HUES6 (cell line): ENCODE data around the gene MCM3.

Experiments
- H3K27ac ChIP-seq: 2 replicates; pipeline ENCODE4 v1.7.0; 2013; ENCODE audit warnings: low read depth, mild to moderate bottlenecking, low read length, inconsistent platforms
- H3K27me3 ChIP-seq: 2 replicates; pipeline ENCODE4 v1.6.1; 2013; ENCODE audit warnings: low read length; ENCODE audit not compliant: control insufficient read depth, insufficient read depth
- H3K36me3 ChIP-seq: 2 replicates; pipeline ENCODE4 v1.6.1; 2013; ENCODE audit warnings: low read length; ENCODE audit not compliant: control insufficient read depth, insufficient read depth
- H3K4me1 ChIP-seq: 2 replicates; pipeline ENCODE4 v1.6.1; 2013; ENCODE audit warnings: low read length; ENCODE audit not compliant: control insufficient read depth, insufficient read depth
- H3K4me3 ChIP-seq: 2 replicates; pipeline ENCODE4 v1.5.1; 2013; ENCODE audit warnings: low read depth, low read length
- H3K9ac ChIP-seq: one replicate; pipeline ENCODE4 v1.6.1; 2013; ENCODE audit warnings: mild to moderate bottlenecking, low read length
- H3K9me3 ChIP-seq: 2 replicates; pipeline ENCODE4 v1.6.1; 2013; ENCODE audit warnings: low read depth, low read length; ENCODE audit not compliant: control insufficient read depth, insufficient read depth

Gene MCM3

DNA sequence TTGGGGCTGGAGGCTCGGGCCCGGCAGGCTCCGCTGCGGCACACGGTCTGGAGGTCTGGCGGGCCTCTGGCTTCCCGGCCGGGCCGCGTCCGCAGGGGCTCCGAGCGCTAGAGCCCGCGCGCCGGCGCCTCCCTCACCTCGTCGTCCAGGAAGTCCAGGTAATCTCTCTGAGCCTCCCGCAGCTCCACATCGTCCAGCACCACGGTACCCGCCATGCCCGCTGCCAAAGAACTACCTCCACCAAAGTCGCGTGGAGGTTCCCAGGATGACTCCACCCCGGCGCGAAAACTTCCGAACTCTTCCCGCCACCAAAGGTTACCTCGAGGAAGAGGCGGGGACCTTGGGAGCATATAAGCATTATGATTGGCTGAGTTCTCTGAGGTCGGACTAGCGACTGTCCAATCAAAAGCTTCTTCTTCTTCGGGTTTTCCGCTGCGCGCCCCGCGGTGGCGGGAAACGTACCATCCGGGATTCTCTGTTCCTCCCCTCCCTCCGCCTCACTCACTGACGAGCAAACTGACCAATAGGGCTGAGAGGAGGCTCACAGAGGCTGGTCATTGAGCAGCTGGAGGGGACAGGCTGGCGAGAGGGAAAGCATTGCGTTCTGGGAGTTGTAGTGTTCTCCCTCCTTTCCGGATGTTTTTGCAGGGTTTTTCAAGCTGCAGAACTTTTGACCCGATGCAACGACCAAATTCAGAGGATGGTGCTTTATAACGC, at the start of gene MCM3:
Gene MCM3 (minus strand): TSS at position 283 of the 717 bp plus-strand sequence. CDS start 68 bp downstream, at position 215.
- no peaks in the 10 kb centered on the region for H3K27me3 ChIP-seq
- H3K9me3 ChIP-seq, result no peaks in the 10 kb centered on the region
- peak within 1 kb of the TSS; percentile 99 for H3K9ac ChIP-seq
- peak within 1 kb of the TSS; percentile 95 for H3K27ac ChIP-seq
- H3K36me3 ChIP-seq, result peaks cover 40% of the 10 kb centered on the region
- H3K4me1 ChIP-seq, result peaks cover 13% of the 10 kb centered on the region; the same call in 1 of the 2 replicates
- peak within 1 kb of the TSS; percentile 91 for H3K4me3 ChIP-seq

DNA sequence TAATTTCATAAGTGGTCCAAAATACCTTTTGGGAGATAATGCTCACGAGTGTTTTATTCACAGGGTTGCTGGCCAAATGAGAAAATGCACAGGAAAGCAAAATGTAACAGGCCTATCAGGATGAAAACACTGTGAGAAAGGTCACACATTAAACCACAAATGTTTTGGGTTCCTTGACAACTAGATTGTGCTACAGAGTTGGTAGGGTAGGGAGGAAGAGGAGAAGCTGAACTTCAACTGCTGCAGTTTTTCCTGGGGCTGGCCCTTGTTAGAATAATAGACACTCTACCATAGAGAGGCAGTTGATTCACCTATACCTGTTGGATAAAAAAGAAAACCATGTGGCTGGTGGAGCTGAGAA, 49.3 kb upstream of the MCM3 start:
- H3K27ac ChIP-seq, result no peak overlapping the region

DNA sequence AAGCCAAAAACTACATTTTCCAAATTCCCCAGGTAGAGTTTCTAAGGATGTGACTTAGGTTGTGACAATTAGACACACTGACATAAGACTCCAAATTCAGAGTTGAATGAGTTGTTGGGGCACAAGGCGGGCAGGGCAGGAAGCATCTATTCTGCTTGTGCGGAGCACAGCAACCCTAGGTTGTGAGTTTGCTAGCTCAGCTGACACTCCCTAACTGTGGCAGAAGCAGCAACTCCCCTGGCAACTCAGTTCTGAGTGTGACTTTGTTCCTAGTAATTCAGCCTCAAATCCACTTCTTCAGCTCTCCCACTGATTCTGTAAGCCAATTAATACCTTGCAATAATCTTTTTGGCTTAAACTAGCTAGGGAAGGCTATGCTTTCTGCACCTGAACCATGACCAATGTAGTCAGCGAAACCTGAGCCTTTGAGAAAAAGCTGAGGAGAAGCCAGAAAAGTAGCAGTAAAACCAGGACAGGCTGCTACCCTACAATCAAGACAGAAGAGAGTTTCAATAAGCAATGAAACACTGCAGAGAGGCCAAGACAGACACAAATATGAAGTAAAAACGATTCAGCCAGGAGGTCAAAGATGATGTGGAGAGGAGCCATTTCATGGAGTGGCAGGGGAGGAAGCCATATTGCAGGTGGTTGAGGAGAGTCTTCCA, 47.4 kb upstream of the MCM3 start:
- Histone ChIP-seq H3K4me1 (peaks cover 20% of the 10 kb centered on the region), H3K27me3 (no peaks in the 10 kb centered on the region), H3K9ac (no peak overlapping the region), H3K36me3 (no peaks in the 10 kb centered on the region), H3K9me3 (no peaks in the 10 kb centered on the region), H3K4me3 (no peak overlapping the region), H3K27ac (no peak overlapping the region)

More for the DNA sequence above, 49.3 kb upstream of the MCM3 start:
- H3K9me3 ChIP-seq, result no peaks in the 10 kb centered on the region
- H3K36me3 ChIP-seq, result no peaks in the 10 kb centered on the region
- no peak overlapping the region for H3K9ac ChIP-seq
- H3K4me3 ChIP-seq, result no peak overlapping the region
- peaks cover 13% of the 10 kb centered on the region for H3K4me1 ChIP-seq
- H3K27me3 ChIP-seq, result no peaks in the 10 kb centered on the region

DNA sequence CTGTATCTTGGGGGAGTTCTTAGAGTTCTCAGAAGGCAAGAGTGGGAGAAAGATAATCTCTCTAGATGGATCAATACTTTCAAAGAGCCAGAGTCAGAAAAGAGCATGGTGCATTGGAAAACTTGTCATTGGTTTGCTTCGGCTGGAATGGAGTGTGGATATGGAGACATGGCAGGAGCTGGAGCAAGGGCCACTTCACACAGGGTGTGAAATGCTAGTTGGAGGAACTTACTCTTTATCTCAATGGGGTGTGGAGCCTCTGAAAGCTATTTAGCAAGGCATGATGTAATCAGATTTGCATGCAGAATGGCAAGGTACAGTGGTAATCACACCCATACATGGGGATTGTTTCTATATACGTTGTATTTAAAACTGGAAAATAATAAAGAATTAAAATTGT, 45.9 kb upstream of the MCM3 start:
- Histone ChIP-seq H3K4me3 (no peak overlapping the region), H3K36me3 (no peaks in the 10 kb centered on the region), H3K27me3 (no peaks in the 10 kb centered on the region), H3K4me1 (peaks cover 31% of the 10 kb centered on the region), H3K9me3 (no peaks in the 10 kb centered on the region), H3K27ac (no peak overlapping the region), H3K9ac (no peak overlapping the region)

DNA sequence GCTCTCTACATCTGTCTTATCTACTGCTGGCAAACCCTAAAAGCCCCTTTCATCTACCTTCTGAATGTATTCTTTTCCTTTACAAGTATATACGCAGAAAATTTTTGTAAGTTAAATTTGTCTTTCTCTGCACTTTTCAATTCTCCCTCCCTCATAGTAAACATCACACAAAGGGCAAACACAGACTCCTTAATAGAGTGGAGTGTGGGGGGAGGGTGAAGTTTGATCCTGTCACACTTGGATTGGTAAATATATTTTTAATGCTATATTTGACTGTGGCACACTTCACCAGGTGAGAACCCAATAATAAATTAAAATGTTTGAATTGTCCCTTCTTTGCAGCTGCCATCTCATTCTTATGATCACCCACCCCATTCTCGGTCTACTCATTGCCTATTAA, 44.2 kb upstream of the MCM3 start:
- H3K36me3 ChIP-seq, result no peaks in the 10 kb centered on the region
- H3K9me3 ChIP-seq, result no peaks in the 10 kb centered on the region

DNA sequence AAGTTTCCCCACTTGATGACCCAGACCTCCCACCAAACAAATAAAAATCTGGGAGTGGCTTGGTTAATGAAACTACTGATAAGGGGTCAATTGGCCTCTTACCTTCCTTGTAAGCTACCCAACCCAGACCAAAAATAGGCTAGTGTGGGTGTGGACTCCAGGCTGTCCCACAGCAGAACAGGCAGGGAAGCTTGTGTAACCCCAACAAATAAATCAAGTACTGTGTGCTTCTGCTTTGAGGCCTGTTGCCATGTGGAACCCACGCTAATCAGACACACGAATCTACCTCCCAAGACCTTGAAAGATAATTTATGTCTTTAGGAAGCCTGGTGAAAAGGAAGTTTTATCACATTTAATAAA, 43.7 kb upstream of the MCM3 start:
- no peak overlapping the region for H3K27ac ChIP-seq
- no peaks in the 10 kb centered on the region for H3K27me3 ChIP-seq
- H3K9ac ChIP-seq, result no peak overlapping the region
- H3K9me3 ChIP-seq, result no peaks in the 10 kb centered on the region
- H3K4me1 ChIP-seq, result peaks cover 45% of the 10 kb centered on the region
- no peak overlapping the region for H3K4me3 ChIP-seq
- H3K36me3 ChIP-seq, result no peaks in the 10 kb centered on the region

More for the DNA sequence above, 44.2 kb upstream of the MCM3 start:
- Histone ChIP-seq H3K27me3 (no peaks in the 10 kb centered on the region), H3K27ac (no peak overlapping the region), H3K9ac (no peak overlapping the region), H3K4me3 (no peak overlapping the region), H3K4me1 (peaks cover 45% of the 10 kb centered on the region)

DNA sequence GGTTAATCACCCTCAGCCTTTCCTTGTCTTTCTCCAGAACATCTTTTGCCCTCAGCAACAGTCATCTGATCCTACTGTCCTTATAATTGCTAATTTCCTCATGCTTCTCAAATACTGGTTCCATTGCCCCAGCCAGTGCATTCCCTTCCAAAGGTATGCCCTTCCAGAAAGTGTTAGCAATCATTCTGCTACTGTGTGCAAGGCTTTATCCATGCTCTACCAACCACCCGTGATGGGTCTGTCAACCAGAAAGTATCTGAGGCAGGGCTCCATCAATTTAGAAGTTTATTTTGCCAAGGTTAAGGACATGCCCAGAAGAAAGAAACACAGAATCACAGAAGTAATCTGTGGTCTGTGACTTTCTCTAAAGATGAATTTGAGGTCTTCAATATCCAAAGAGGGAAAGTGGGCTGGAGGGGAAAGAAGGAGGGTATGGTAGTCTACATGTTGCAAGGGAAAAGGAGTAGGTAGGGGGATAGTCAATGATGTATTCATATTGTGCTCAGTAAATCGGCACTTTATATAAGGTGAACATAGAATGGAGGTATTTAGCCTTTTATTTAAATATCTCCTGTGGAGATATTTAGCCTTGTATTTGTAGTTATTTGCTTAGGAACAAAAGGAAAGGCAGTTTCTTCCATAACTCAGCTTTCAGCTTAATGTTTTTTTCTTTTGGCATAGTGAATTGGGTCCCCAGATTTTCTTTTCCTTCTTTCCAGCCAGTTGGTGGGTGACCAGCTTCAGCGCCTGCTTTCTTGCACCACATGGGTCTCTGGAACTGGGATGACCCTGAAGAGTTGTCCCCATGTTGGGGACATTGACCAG, 42.2 kb upstream of the MCM3 start:
- H3K36me3 ChIP-seq, result no peaks in the 10 kb centered on the region
- H3K4me1 ChIP-seq, result peaks cover 39% of the 10 kb centered on the region
- peak overlapping the region; percentile 31 for H3K4me3 ChIP-seq
- H3K9me3 ChIP-seq, result no peaks in the 10 kb centered on the region
- H3K27ac ChIP-seq, result peak overlapping the region; percentile 72
- peak overlapping the region; percentile 57 for H3K9ac ChIP-seq
- H3K27me3 ChIP-seq, result no peaks in the 10 kb centered on the region

DNA sequence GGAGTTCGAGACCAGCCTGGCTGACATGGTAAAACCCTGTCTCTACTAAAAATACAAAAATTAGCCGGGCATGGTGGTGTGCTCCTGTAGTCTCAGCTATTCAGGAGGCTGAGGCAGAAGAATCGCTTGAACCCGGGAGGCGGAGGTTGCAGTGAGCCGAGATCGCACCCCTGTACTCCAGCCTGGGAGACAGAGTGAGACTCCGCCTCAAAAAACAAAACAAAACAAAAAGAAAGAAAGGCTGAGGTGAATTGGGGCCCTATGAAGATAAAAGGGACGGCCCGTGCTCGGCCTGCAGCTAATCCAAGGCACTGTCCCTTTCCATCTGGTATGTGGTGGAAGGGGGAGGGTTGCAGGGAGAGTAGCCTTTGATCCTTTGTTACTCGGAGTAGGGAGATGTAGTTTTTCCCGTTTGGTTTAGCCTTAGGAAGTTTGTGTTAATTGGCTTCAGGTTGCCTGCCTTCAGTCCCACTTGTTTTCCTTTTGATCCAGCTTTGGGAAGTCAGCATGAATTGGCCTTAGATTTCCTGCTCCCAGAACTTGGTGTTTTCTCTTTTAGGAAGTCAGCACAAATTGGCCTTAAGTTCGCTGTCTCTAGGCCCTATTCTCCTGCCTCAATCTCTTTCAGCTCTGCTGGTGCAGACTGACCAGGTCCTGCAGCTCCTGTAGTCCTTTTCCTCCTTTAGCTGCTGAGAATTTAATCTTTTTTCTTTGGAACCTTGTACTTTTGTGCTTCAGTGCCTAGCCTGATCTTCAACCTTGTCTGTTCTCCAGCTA, 41.3 kb upstream of the MCM3 start:
- H3K27me3 ChIP-seq, result no peaks in the 10 kb centered on the region
- H3K4me1 ChIP-seq, result peaks cover 38% of the 10 kb centered on the region
- H3K27ac ChIP-seq, result peak overlapping the region; percentile 72

DNA sequence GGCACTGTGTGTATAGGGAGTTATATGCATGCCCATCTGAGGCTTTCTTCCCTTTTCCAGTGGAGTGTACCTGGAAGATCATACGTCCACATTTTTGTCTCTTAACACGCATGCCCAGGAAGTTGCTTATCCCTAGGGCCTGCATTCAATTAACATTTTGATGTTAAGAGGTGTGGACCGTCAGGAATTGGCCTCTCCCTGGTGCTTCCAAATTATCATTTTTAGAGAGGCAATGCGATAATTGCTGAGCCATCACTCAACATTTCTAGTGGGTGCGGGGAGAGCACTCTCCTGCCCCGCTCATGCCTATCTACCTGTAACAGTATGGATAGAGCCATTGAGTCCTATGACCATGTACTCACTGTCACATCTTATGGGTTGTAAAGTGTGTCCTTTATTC, 39.6 kb upstream of the MCM3 start:
- no peaks in the 10 kb centered on the region for H3K9me3 ChIP-seq
- H3K9ac ChIP-seq, result no peak overlapping the region
- no peaks in the 10 kb centered on the region for H3K27me3 ChIP-seq
- no peak overlapping the region for H3K27ac ChIP-seq
- H3K4me3 ChIP-seq, result no peak overlapping the region
- H3K4me1 ChIP-seq, result peaks cover 31% of the 10 kb centered on the region
- no peaks in the 10 kb centered on the region for H3K36me3 ChIP-seq

More for the DNA sequence above, 41.3 kb upstream of the MCM3 start:
- peak overlapping the region; percentile 57 for H3K9ac ChIP-seq
- no peaks in the 10 kb centered on the region for H3K9me3 ChIP-seq
- H3K4me3 ChIP-seq, result peak overlapping the region; percentile 31
- no peaks in the 10 kb centered on the region for H3K36me3 ChIP-seq

DNA sequence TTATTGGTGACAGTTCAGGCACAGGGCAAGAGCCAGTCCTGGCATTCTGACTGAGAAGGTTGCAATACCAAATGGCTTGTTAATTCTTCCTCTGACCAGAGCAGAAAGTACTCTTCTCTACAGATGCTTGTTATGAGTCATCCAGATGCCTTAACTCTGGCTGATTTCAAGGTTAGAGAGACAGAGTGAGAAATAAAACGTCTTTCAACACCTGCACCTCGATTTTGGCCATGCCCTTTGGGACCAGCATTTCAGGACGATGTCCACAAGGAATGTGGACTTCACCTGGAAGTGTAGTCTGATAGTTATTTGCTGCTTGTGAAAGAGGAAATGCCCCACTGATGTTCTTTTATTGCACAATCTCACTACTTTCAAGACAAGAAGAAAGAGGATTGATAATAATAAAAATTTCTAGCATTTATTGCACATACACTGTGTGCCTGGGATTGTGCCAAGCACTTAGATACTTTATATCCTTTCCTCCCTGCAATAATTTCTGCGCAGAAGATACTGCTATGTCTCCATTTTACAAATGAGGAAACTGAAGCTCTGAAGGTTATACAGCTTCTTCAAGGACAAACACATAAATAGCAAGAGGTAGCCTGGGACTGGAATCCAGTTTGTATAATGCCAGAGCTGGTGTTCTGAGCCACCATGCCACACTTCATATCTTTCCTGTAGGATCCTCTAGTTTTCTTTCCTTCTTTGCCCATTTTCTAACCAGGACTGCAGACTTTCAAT, 33.5 kb upstream of the MCM3 start:
- no peak overlapping the region for H3K9ac ChIP-seq
- no peak overlapping the region for H3K4me3 ChIP-seq
- no peaks in the 10 kb centered on the region for H3K9me3 ChIP-seq
- no peaks in the 10 kb centered on the region for H3K27me3 ChIP-seq
- peaks cover 3% of the 10 kb centered on the region; the same call in 1 of the 2 replicates for H3K4me1 ChIP-seq
- no peak overlapping the region for H3K27ac ChIP-seq
- H3K36me3 ChIP-seq, result no peaks in the 10 kb centered on the region
